Neural cell (in vitro differentiated cells): Measurements from ENCODE around the gene CEMIP. TPM values are rescaled to one million over a fixed set of nuclear protein-coding genes. Genes with fewer than 3 reads are reported as not detected.

Experiments used
- H2AFZ ChIP-seq: fragments of 200-600, 300-800 bp; sonication (generic), shearing (Covaris generic); 2 replicates; pipeline ENCODE4 v1.6.0; 2014; ENCODE audit warnings: low read depth, mild to moderate bottlenecking, antibody characterized with exemption, low read length, moderate library complexity
- H3F3A ChIP-seq: fragments of 200-600 bp; shearing (Covaris generic); 2 replicates; pipeline ENCODE4 v1.6.1; 2016; ENCODE audit warnings: mild to moderate bottlenecking, moderate library complexity, mixed read lengths, antibody characterized with exemption, low read length; ENCODE audit not compliant: insufficient read depth, poor library complexity, severe bottlenecking
- H3K27ac ChIP-seq: fragments of 200-600, 300-800 bp; sonication (generic), shearing (Covaris generic); 2 replicates; pipeline ENCODE4 v1.5.1; 2014; ENCODE audit warnings: mild to moderate bottlenecking, low read length, moderate library complexity
- H3K27me3 ChIP-seq: fragments of 300-800, 200-600 bp; sonication (generic), shearing (Covaris generic); 2 replicates; pipeline ENCODE4 v1.6.0; 2014; ENCODE audit warnings: mild to moderate bottlenecking, low read depth, low read length, moderate library complexity; ENCODE audit not compliant: insufficient read depth
- H3K36me3 ChIP-seq: fragments of 300-800, 200-600 bp; sonication (generic), shearing (Covaris generic); 2 replicates; pipeline ENCODE4 v1.5.1; 2014; ENCODE audit warnings: mild to moderate bottlenecking, antibody characterized with exemption, low read length, moderate library complexity; ENCODE audit not compliant: insufficient read depth
- H3K4me2 ChIP-seq: fragments of 300-800, 200-600 bp; sonication (generic), shearing (Covaris generic); 2 replicates; pipeline ENCODE4 v1.6.0; 2014; ENCODE audit warnings: mild to moderate bottlenecking, low read length
- H3K4me3 ChIP-seq: fragments of 300-800, 200-600 bp; sonication (generic), shearing (Covaris generic); 2 replicates; pipeline ENCODE4 v1.5.1; 2014; ENCODE audit warnings: mild to moderate bottlenecking, low read length, moderate library complexity
- H3K79me2 ChIP-seq: fragments of 200-600 bp; shearing (Covaris generic); replicated peaks from 2 replicates; pipeline ENCODE4 v1.6.0; 2014; ENCODE audit warnings: mild to moderate bottlenecking, low read length, moderate library complexity; ENCODE audit not compliant: insufficient read depth
- H3K9ac ChIP-seq: fragments of 300-800, 200-600 bp; sonication (generic), shearing (Covaris generic); 2 replicates; pipeline ENCODE4 v1.6.1; 2016; ENCODE audit warnings: mild to moderate bottlenecking, low read length, mixed read lengths
- H3K9me2 ChIP-seq: fragments of 200-600 bp; shearing (Covaris generic); 2 replicates; pipeline ENCODE4 v1.6.1; 2016; ENCODE audit warnings: mild to moderate bottlenecking, low read length, mixed read lengths; ENCODE audit not compliant: insufficient read depth
- H3K9me3 ChIP-seq: fragments of 200-600, 300-800 bp; sonication (generic), shearing (Covaris generic); 2 replicates; pipeline ENCODE4 v1.6.1; 2016; ENCODE audit warnings: mild to moderate bottlenecking, mixed run types, low read length, moderate library complexity, mixed read lengths
- H4K20me1 ChIP-seq: fragments of 200-600 bp; shearing (Covaris generic); 2 replicates; pipeline ENCODE4 v1.6.1; 2016; ENCODE audit warnings: mild to moderate bottlenecking, mixed run types; ENCODE audit not compliant: insufficient read depth
- EP300 ChIP-seq: fragments of 450-650 bp; conservative IDR thresholded peaks from 2 replicates; pipeline ENCODE4 v1.6.1; 2014; ENCODE audit warnings: antibody characterized with exemption, mild to moderate bottlenecking, moderate library complexity; ENCODE audit not compliant: poor library complexity, severe bottlenecking
- EZH2 ChIP-seq: fragments of 200-600, 300-800 bp; shearing (Covaris generic), sonication (generic); IDR thresholded peaks from 2 replicates; pipeline ENCODE4 v1.6.1; 2014; ENCODE audit warnings: antibody characterized with exemption, low read length, borderline replicate concordance, mild to moderate bottlenecking; ENCODE audit not compliant: insufficient read depth, poor library complexity, severe bottlenecking
- MXI1 ChIP-seq: fragments of 450-650 bp; conservative IDR thresholded peaks from 2 replicates; pipeline ENCODE4 v1.6.1; 2014; ENCODE audit warnings: antibody characterized with exemption, mild to moderate bottlenecking; ENCODE audit not compliant: poor library complexity, severe bottlenecking
- POLR2AphosphoS5 ChIP-seq: IDR thresholded peaks from 2 replicates; pipeline ENCODE4 v1.6.1; 2012
- RAD21 ChIP-seq: fragments of 450-650 bp; conservative IDR thresholded peaks from 2 replicates; pipeline ENCODE4 v1.6.1; 2014; ENCODE audit warnings: antibody characterized with exemption, mild to moderate bottlenecking, moderate library complexity
- SMC3 ChIP-seq: fragments of 450-650 bp; conservative IDR thresholded peaks from 2 replicates; pipeline ENCODE4 v1.6.1; 2014; ENCODE audit warnings: antibody characterized with exemption, mild to moderate bottlenecking, moderate library complexity; ENCODE audit not compliant: poor library complexity
- TAF1 ChIP-seq: IDR thresholded peaks from 2 replicates; pipeline ENCODE4 v1.6.1; 2012; ENCODE audit warnings: low read depth
- polyA plus RNA-seq: library from polyadenylated mRNA; depleted of rRNA; stranded (reverse); fragments of >200 nt; gene quantifications from 2 replicates; pipeline ENCODE4 v1.2.3, GENCODE V29; 2014
- TF ChIP-seq, protein P1 (sequence below): IDR thresholded peaks from 2 replicates; pipeline ENCODE4 v1.6.1; 2012; ENCODE audit warnings: borderline replicate concordance
- TF ChIP-seq, protein P2 (sequence below): fragments of 450-650 bp; IDR thresholded peaks from 2 replicates; pipeline ENCODE4 v1.5.1; 2014; ENCODE audit warnings: antibody characterized with exemption, mild to moderate bottlenecking, moderate library complexity; ENCODE audit not compliant: poor library complexity, severe bottlenecking

Gene CEMIP
- polyA plus RNA-seq, 1 donor from 2014 or later, result 0.04 TPM

GRCh38 chr15:80990955-80991354, 211.8 kb downstream of the CEMIP start:
- Histone ChIP-seq H3K36me3 (no peaks in the 10 kb centered on the region), H3K27me3 (no peaks in the 10 kb centered on the region), H3F3A (no peaks in the 10 kb centered on the region), H3K27ac (no peak overlapping the region), H3K4me3 (no peak overlapping the region), H3K9me2 (no peaks in the 10 kb centered on the region), H2AFZ (no peak overlapping the region), H4K20me1 (no peaks in the 10 kb centered on the region), H3K9me3 (no peaks in the 10 kb centered on the region), H3K79me2 (peaks cover 30% of the 10 kb centered on the region), H3K4me2 (no peak overlapping the region), H3K9ac (no peak overlapping the region)
- TF ChIP-seq, protein P1, sequence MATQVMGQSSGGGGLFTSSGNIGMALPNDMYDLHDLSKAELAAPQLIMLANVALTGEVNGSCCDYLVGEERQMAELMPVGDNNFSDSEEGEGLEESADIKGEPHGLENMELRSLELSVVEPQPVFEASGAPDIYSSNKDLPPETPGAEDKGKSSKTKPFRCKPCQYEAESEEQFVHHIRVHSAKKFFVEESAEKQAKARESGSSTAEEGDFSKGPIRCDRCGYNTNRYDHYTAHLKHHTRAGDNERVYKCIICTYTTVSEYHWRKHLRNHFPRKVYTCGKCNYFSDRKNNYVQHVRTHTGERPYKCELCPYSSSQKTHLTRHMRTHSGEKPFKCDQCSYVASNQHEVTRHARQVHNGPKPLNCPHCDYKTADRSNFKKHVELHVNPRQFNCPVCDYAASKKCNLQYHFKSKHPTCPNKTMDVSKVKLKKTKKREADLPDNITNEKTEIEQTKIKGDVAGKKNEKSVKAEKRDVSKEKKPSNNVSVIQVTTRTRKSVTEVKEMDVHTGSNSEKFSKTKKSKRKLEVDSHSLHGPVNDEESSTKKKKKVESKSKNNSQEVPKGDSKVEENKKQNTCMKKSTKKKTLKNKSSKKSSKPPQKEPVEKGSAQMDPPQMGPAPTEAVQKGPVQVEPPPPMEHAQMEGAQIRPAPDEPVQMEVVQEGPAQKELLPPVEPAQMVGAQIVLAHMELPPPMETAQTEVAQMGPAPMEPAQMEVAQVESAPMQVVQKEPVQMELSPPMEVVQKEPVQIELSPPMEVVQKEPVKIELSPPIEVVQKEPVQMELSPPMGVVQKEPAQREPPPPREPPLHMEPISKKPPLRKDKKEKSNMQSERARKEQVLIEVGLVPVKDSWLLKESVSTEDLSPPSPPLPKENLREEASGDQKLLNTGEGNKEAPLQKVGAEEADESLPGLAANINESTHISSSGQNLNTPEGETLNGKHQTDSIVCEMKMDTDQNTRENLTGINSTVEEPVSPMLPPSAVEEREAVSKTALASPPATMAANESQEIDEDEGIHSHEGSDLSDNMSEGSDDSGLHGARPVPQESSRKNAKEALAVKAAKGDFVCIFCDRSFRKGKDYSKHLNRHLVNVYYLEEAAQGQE, result no peak
- TF ChIP-seq POLR2AphosphoS5, result no peak
- no peak for TF ChIP-seq RAD21
- TF ChIP-seq EP300, result no peak
- TF ChIP-seq MXI1, result no peak
- TF ChIP-seq SMC3, result no peak
- no peak for TF ChIP-seq EZH2
- TF ChIP-seq TAF1, result no peak
- TF ChIP-seq, protein P2, sequence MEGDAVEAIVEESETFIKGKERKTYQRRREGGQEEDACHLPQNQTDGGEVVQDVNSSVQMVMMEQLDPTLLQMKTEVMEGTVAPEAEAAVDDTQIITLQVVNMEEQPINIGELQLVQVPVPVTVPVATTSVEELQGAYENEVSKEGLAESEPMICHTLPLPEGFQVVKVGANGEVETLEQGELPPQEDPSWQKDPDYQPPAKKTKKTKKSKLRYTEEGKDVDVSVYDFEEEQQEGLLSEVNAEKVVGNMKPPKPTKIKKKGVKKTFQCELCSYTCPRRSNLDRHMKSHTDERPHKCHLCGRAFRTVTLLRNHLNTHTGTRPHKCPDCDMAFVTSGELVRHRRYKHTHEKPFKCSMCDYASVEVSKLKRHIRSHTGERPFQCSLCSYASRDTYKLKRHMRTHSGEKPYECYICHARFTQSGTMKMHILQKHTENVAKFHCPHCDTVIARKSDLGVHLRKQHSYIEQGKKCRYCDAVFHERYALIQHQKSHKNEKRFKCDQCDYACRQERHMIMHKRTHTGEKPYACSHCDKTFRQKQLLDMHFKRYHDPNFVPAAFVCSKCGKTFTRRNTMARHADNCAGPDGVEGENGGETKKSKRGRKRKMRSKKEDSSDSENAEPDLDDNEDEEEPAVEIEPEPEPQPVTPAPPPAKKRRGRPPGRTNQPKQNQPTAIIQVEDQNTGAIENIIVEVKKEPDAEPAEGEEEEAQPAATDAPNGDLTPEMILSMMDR, result no peak

DNA sequence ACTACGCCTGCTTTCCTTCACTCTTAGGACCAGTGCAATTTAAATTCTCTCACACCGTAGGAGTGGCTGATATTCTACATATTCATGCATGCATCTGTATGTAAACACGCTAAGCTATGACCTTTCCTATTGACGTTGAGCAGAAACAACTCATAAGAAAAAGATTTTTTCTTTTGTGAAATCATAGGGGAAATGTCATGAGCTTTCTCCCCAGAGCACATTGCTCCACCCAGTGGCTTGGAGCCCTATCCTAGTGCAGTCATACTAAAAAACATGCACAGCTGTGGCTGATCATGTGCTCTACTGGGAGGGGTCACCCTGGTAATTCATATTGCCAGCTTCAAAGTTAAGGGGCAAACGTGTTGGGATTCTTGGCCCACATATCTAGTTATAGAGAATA, 212.3 kb downstream of the CEMIP start:
- Histone ChIP-seq H3K79me2 (peaks cover 26% of the 10 kb centered on the region), H4K20me1 (no peaks in the 10 kb centered on the region), H3F3A (no peaks in the 10 kb centered on the region), H3K4me3 (no peak overlapping the region), H3K4me2 (no peak overlapping the region), H3K27ac (no peak overlapping the region), H3K9ac (no peak overlapping the region), H3K27me3 (no peaks in the 10 kb centered on the region), H3K36me3 (no peaks in the 10 kb centered on the region), H2AFZ (no peak overlapping the region), H3K9me2 (no peaks in the 10 kb centered on the region), H3K9me3 (no peaks in the 10 kb centered on the region)
- TF ChIP-seq MXI1 (no peak), TAF1 (no peak), RAD21 (no peak), POLR2AphosphoS5 (no peak), SMC3 (no peak), EP300 (no peak), EZH2 (no peak)
- TF ChIP-seq, protein P1, result no peak
- TF ChIP-seq, protein P2, result no peak
